B cell (primary cell): ENCODE data around the gene CYP26A1. TPM values are rescaled to one million over a fixed set of nuclear protein-coding genes. Genes with fewer than 3 reads are reported as not detected.

Source experiments
- ATAC-seq: fragments of 200-7000 bp; cut with Tn5 transposase; one replicate; pipeline ENCODE4 v1.10.0; 2021; ENCODE audit warnings: low read depth, mild to moderate bottlenecking, moderate number of reproducible peaks, moderate library complexity
- CTCF ChIA-PET: fragments of 350-600 bp; sonication (Branson Sonifier 250); formaldehyde crosslinking; loops from one replicate; lab custom pipeline; 2021; ENCODE audit warnings: antibody characterized with exemption, inconsistent platforms; lab: Charles Lee
- POLR2A ChIA-PET: fragments of 350-600 bp; sonication (Branson Sonifier 250); formaldehyde crosslinking; loops from one replicate; lab custom pipeline; 2021; ENCODE audit warnings: antibody characterized with exemption; lab: Charles Lee
- DNase-seq: peaks from one replicate; pipeline ENCODE4 v3.0.0; 2013
- H2AFZ ChIP-seq: 2 replicates; pipeline ENCODE4 v1.6.1; 2012; ENCODE audit warnings: mild to moderate bottlenecking, low read depth, low read length; ENCODE audit not compliant: insufficient read depth, poor library complexity, severe bottlenecking
- H3K27ac ChIP-seq, 2 donors: 1 replicate in 1 of 2; 2 replicates in 1 of 2; pipeline ENCODE4 v1.5.1; 2012 to 2013; ENCODE audit warnings: low read length in 2 of 2, mild to moderate bottlenecking in 2 of 2, moderate library complexity in 1 of 2
- H3K27me3 ChIP-seq, 4 experiments: fragments of 200-600 bp in 1 of 4; sonication (generic) in 1 of 4; replicated peaks in 1 of 4; 1 replicate in 2 of 4; 2 replicates in 2 of 4; pipeline versions ENCODE4 v1.6.1 to v1.7.0; 2013 to 2016; ENCODE audit warnings: low read length in 3 of 4, mild to moderate bottlenecking in 2 of 4, mixed read lengths in 1 of 4, moderate library complexity in 1 of 4; ENCODE audit not compliant: insufficient read depth in 4 of 4, control insufficient read depth in 3 of 4; ENCODE audit errors: control extremely low read depth in 1 of 4
- H3K36me3 ChIP-seq, 2 experiments: replicated peaks in 1 of 2; 1 replicate in 1 of 2; 2 replicates in 1 of 2; pipeline versions ENCODE4 v1.6.1 to v1.7.1; 2013; ENCODE audit warnings: low read length in 1 of 2; ENCODE audit not compliant: insufficient read depth in 2 of 2, control insufficient read depth in 1 of 2; ENCODE audit errors: control extremely low read depth in 1 of 2, extremely low read depth in 1 of 2
- H3K4me1 ChIP-seq, 2 donors: fragments of 200-600 bp in 1 of 2; sonication (generic) in 1 of 2; 1 replicate in 1 of 2; 2 replicates in 1 of 2; pipeline versions ENCODE4 v1.5.1 to v1.6.1; 2013 to 2017; ENCODE audit warnings: low read length in 2 of 2; ENCODE audit not compliant: control insufficient read depth in 2 of 2, insufficient read depth in 2 of 2
- H3K4me2 ChIP-seq: replicated peaks from 2 replicates; pipeline ENCODE3; 2012; ENCODE audit warnings: mild to moderate bottlenecking, low read depth, low read length; ENCODE audit not compliant: poor library complexity, severe bottlenecking
- H3K4me3 ChIP-seq, 5 experiments: fragments of 200-600 bp in 1 of 5; sonication (generic) in 1 of 5; 1 replicate in 3 of 5; 2 replicates in 2 of 5; pipeline versions ENCODE4 v1.5.1 to v1.7.0; 2011 to 2016; ENCODE audit warnings: low read length in 4 of 5, mild to moderate bottlenecking in 4 of 5, low read depth in 2 of 5, control low read depth in 1 of 5, moderate library complexity in 1 of 5; ENCODE audit not compliant: insufficient read depth in 1 of 5; ENCODE audit errors: control extremely low read depth in 1 of 5, extremely low read depth in 1 of 5
- H3K79me2 ChIP-seq: fragments of 200-600 bp; sonication (generic); one replicate; pipeline ENCODE4 v1.6.0; 2016; ENCODE audit warnings: low read length; ENCODE audit not compliant: control insufficient read depth, insufficient read depth
- H3K9ac ChIP-seq: fragments of 200-600 bp; sonication (generic); 2 replicates; pipeline ENCODE4 v1.6.1; 2017; ENCODE audit warnings: mild to moderate bottlenecking, low read length, moderate library complexity
- H3K9me3 ChIP-seq, 3 donors: one replicate each; pipeline versions ENCODE4 v1.6.1 to v1.7.1; 2013; ENCODE audit warnings: low read length in 2 of 3; ENCODE audit not compliant: control insufficient read depth in 2 of 3, insufficient read depth in 1 of 3; ENCODE audit errors: control extremely low read depth in 1 of 3
- H4K20me1 ChIP-seq: 2 replicates; pipeline ENCODE4 v1.6.0; 2012; ENCODE audit warnings: mild to moderate bottlenecking, low read length; ENCODE audit not compliant: insufficient read depth, control insufficient read depth, poor library complexity, severe bottlenecking
- H3K27ac Mint-ChIP-seq: one replicate; pipeline ENCODE4 v1.8.0; 2021; ENCODE audit warnings: mixed read lengths
- H3K27me3 Mint-ChIP-seq: one replicate; pipeline ENCODE4 v1.8.0; 2021; ENCODE audit warnings: mixed read lengths
- H3K4me1 Mint-ChIP-seq: one replicate; pipeline ENCODE4 v1.8.0; 2021; ENCODE audit warnings: mixed read lengths
- H3K4me3 Mint-ChIP-seq: one replicate; pipeline ENCODE4 v1.8.0; 2021; ENCODE audit warnings: mixed read lengths
- H3K9me3 Mint-ChIP-seq: one replicate; pipeline ENCODE4 v1.8.0; 2022; ENCODE audit warnings: mixed read lengths; ENCODE audit not compliant: insufficient read depth
- CTCF ChIP-seq: fragments of 200-600 bp; IDR thresholded peaks from one replicate; pipeline ENCODE4 v1.8.0; 2022; ENCODE audit warnings: antibody characterized with exemption, mild to moderate bottlenecking
- EZH2 ChIP-seq: IDR thresholded peaks from 2 replicates; pipeline ENCODE4 v1.6.1; 2012; ENCODE audit warnings: borderline replicate concordance, low read depth, mild to moderate bottlenecking, moderate library complexity, low read length; ENCODE audit not compliant: insufficient read depth, poor library complexity, severe bottlenecking
- WGBS: methylation state at CpG from one replicate; pipeline ENCODE4 v1.1.5; 2013; ENCODE audit warnings: missing lambda C conversion rate; ENCODE audit not compliant: insufficient coverage; 5-methylcytosine and 5-hydroxymethylcytosine counted together
- intact Hi-C: fragments of 100-400 bp; cut with micrococcal nuclease; formaldehyde crosslinking; loops from one replicate; pipeline ENCODE4 v1.10.0; 2022
- polyA plus RNA-seq: library from polyadenylated mRNA; depleted of rRNA; stranded (reverse); fragments of >200 nt; gene quantifications from 2 replicates; pipeline ENCODE4 v1.2.3, GENCODE V29; 2012
- total RNA-seq, 2 donors: library from RNA; stranded (reverse); fragments of 120-200 nt in 1 of 2; gene quantifications; 1 replicate in 1 of 2; 2 replicates in 1 of 2; pipeline versions ENCODE4 v1.2.3 to v1.2.4, GENCODE V29; 2013 to 2022

The CYP26A1 gene
- total and polyA plus RNA-seq, 2 donors (not counting 1 experiment from before 2014, with no cell fraction given): not detected

- DNase-seq (peak; percentile 52), ATAC-seq (no peak)
- H3K4me1 Mint-ChIP-seq: peaks cover 38% of the 10 kb centered on the region
- Histone ChIP-seq H3K27me3 (peaks cover 0 to 70% (median 39%) of the 10 kb centered on the region in 4 experiments), H3K9me3 (peaks cover 0 to 10% (median 0%) of the 10 kb centered on the region in 3 donors), H4K20me1 (no peaks in the 10 kb centered on the region), H3K27ac (no peak overlapping the region), H3K4me2 (peak overlapping the region; percentile 79), H3K79me2 (no peaks in the 10 kb centered on the region), H3K4me1 (peaks cover 38 to 40% of the 10 kb centered on the region in 2 donors), H3K9ac (peak overlapping the region; percentile 35), H3K36me3 (no peaks in the 10 kb centered on the region), H2AFZ (peak overlapping the region; percentile 30), H3K4me3 (peak overlapping the region in 4 of 5 experiments; percentile 15 to 55 (median 45))
- no peaks in the 10 kb centered on the region for H3K9me3 Mint-ChIP-seq
- POLR2A ChIA-PET: no interaction called here
- intact Hi-C loops: loop anchor here (5.0 to 10.0 kb wide), 2 partner anchors 187 to 410 kb away; partner anchors contain the start of gene MYOF
- H3K4me3 Mint-ChIP-seq: peak overlapping the region; percentile 88
- 4% methylated on average over 67 of the region's 67 CpGs for WGBS
- TF ChIP-seq CTCF: no peak
- peak; percentile 4 for TF ChIP-seq EZH2
- H3K27me3 Mint-ChIP-seq: peaks cover 62% of the 10 kb centered on the region
- H3K27ac Mint-ChIP-seq: no peak overlapping the region
- CTCF ChIA-PET: interaction anchor here (1.3 kb wide), 1 partner anchor 9 kb away, joined by 4 read pairs; no protein-coding TSS in a partner anchor
Observed at GRCh38 chr10:93074597-93075368, 1.1 kb downstream of the CYP26A1 start.
